HG03159 (cell line): ENCODE results near the gene SEMA4D.

Source experiments
- ATAC-seq: cut with Tn5 transposase; IDR thresholded peaks from one replicate; pipeline ENCODE4 v1.9.1; 2021; ENCODE audit warnings: mild to moderate bottlenecking, moderate library complexity; ENCODE audit not compliant: unreplicated experiment

Gene SEMA4D

GRCh38 chr9:89448381-89448780 is 49.5 kb downstream of the SEMA4D start:
- ATAC-seq = no peak

GRCh38 chr9:89447416-89447815 is 50.5 kb downstream of the SEMA4D start:
- ATAC-seq = no peak

GRCh38 chr9:89446961-89447310 is 51.0 kb downstream of the SEMA4D start:
- no peak for ATAC-seq

GRCh38 chr9:89446261-89446960 is 51.5 kb downstream of the SEMA4D start:
- no peak for ATAC-seq

- no peak for ATAC-seq
These were observed 52.1 kb downstream of the SEMA4D start for GRCh38 chr9:89445801-89446251.

- ATAC-seq = no peak
These were observed 52.8 kb downstream of the SEMA4D start for GRCh38 chr9:89444925-89445765.

- ATAC-seq = no peak
These were observed 53.6 kb downstream of the SEMA4D start for GRCh38 chr9:89444274-89444673.

GRCh38 chr9:89442981-89443814 is 54.7 kb downstream of the SEMA4D start:
- no peak for ATAC-seq

GRCh38 chr9:89442501-89442978 is 55.4 kb downstream of the SEMA4D start:
- ATAC-seq = no peak

GRCh38 chr9:89441986-89442385 is 55.9 kb downstream of the SEMA4D start:
- ATAC-seq = no peak

GRCh38 chr9:89441655-89441970 is 56.3 kb downstream of the SEMA4D start:
- no peak for ATAC-seq

- no peak for ATAC-seq
These were observed 56.8 kb downstream of the SEMA4D start for GRCh38 chr9:89440951-89441654.

GRCh38 chr9:89440548-89440947 is 57.4 kb downstream of the SEMA4D start:
- no peak for ATAC-seq

- ATAC-seq = no peak
These were observed 57.9 kb downstream of the SEMA4D start for GRCh38 chr9:89440046-89440445.

- no peak for ATAC-seq
These were observed 58.3 kb downstream of the SEMA4D start for GRCh38 chr9:89439571-89439970.

GRCh38 chr9:89438194-89438593 is 59.7 kb downstream of the SEMA4D start:
- ATAC-seq = no peak

GRCh38 chr9:89437772-89438171 is 60.1 kb downstream of the SEMA4D start:
- no peak for ATAC-seq

- ATAC-seq = no peak
These were observed 60.8 kb downstream of the SEMA4D start for GRCh38 chr9:89436963-89437625.

GRCh38 chr9:89436326-89436725 is 61.6 kb downstream of the SEMA4D start:
- ATAC-seq = no peak
